HCT116 (cell line): ENCODE results near the gene MSH6. TPM values are rescaled to one million over a fixed set of nuclear protein-coding genes. Genes with fewer than 3 reads are reported as not detected.

Experiments used
- ATAC-seq: fragments of 200-7000 bp; cut with Tn5 transposase; 2 replicates; pipeline ENCODE4 v1.9.1; 2020; ENCODE audit warnings: mild to moderate bottlenecking, moderate library complexity
- BruUV-seq: library from RNA; stranded (reverse); fragments of 400-500 nt; replicated peaks from 2 replicates; lab custom pipeline; 2021; lab: Mats Ljungman, UMichigan
- CTCF ChIA-PET: fragments of 300-600 bp; sonication (Branson Sonifier 250); formaldehyde crosslinking; loops from one replicate; lab custom pipeline; 2021; ENCODE audit warnings: antibody characterized with exemption; lab: Charles Lee
- POLR2A ChIA-PET: fragments of 300-600, 350-600 bp; sonication (Branson Sonifier 250); formaldehyde crosslinking; loops from one replicate; lab custom pipeline; 2021; ENCODE audit warnings: antibody characterized with exemption; lab: Charles Lee
- RAD21 ChIA-PET, 2 experiments: fragments of 300-600 bp; sonication (Branson Sonifier 250); formaldehyde crosslinking; loops; one replicate each; lab custom pipeline; 2023; ENCODE audit warnings: low total read pairs in 2 of 2; ENCODE audit not compliant: uncharacterized antibody in 2 of 2, unreplicated experiment in 2 of 2, low non-redundant PET in 1 of 2; lab: Charles Lee
- DNase-seq: peaks from one replicate; pipeline ENCODE4 v3.0.0-alpha.2; 2010; ENCODE audit warnings: low read depth, low spot score
- H2AFZ ChIP-seq: fragments of 200-600 bp; shearing (Covaris generic), sonication (generic); 2 replicates; pipeline ENCODE4 v1.6.1; 2017; ENCODE audit warnings: low read depth, mixed run types, mixed read lengths, antibody characterized with exemption, low read length; ENCODE audit not compliant: poor library complexity, severe bottlenecking
- H3K27ac ChIP-seq: 2 replicates; pipeline ENCODE4 v1.5.1; 2012; ENCODE audit warnings: low read depth, low read length
- H3K27me3 ChIP-seq: fragments of 200-600 bp; sonication (generic); 2 replicates; pipeline ENCODE4 v1.6.1; 2016; ENCODE audit warnings: mixed run types, low read length, mixed read lengths; ENCODE audit not compliant: insufficient read depth
- H3K36me3 ChIP-seq, 2 experiments: fragments of 200-500 bp in 1 of 2; fragments of 200-600 bp in 1 of 2; sonication (Bioruptor generic) in 1 of 2; sonication (generic) in 1 of 2; 2 replicates each; pipeline versions ENCODE4 v1.5.1 to v1.6.1; 2014 to 2016; ENCODE audit warnings: low read length in 2 of 2, inconsistent platforms in 1 of 2, mixed read lengths in 1 of 2, mixed run types in 1 of 2; ENCODE audit not compliant: insufficient read depth in 2 of 2, control insufficient read depth in 1 of 2
- H3K4me1 ChIP-seq, 2 experiments: fragments of 200-600 bp in 1 of 2; sonication (generic) in 1 of 2; 2 replicates each; pipeline versions ENCODE4 v1.5.1 to v1.6.1; 2012 to 2017; ENCODE audit warnings: low read length in 2 of 2, inconsistent platforms in 1 of 2, mild to moderate bottlenecking in 1 of 2, mixed read lengths in 1 of 2, mixed run types in 1 of 2, moderate library complexity in 1 of 2; ENCODE audit not compliant: insufficient read depth in 2 of 2, control insufficient read depth in 1 of 2
- H3K4me2 ChIP-seq: fragments of 200-600 bp; sonication (generic); 2 replicates; pipeline ENCODE4 v1.6.1; 2017; ENCODE audit warnings: mixed run types, low read length, mixed read lengths
- H3K4me3 ChIP-seq, 2 experiments: fragments of 200-600 bp in 1 of 2; sonication (generic) in 1 of 2; replicated peaks in 1 of 2; 2 replicates each; pipeline ENCODE4 v1.5.1; 2011 to 2016; ENCODE audit warnings: low read length in 2 of 2, control low read depth in 1 of 2, low read depth in 1 of 2, mild to moderate bottlenecking in 1 of 2, mixed read lengths in 1 of 2, mixed run types in 1 of 2
- H3K79me2 ChIP-seq: fragments of 200-600 bp; sonication (generic); 2 replicates; pipeline ENCODE4 v1.6.1; 2017; ENCODE audit warnings: mild to moderate bottlenecking, mixed run types, low read length, moderate library complexity, mixed read lengths; ENCODE audit not compliant: insufficient read depth
- H3K9ac ChIP-seq: fragments of 200-600 bp; sonication (generic); 2 replicates; pipeline ENCODE4 v1.6.1; 2016; ENCODE audit warnings: low read length, mixed read lengths
- H3K9me2 ChIP-seq: fragments of 200-600 bp; sonication (generic), shearing (Covaris generic); 2 replicates; pipeline ENCODE4 v1.6.1; 2017; ENCODE audit warnings: mixed run types, mild to moderate bottlenecking, moderate library complexity; ENCODE audit not compliant: insufficient read depth
- H3K9me3 ChIP-seq, 2 experiments: fragments of 200-500 bp in 1 of 2; fragments of 200-600 bp in 1 of 2; sonication (Bioruptor generic) in 1 of 2; sonication (generic) in 1 of 2; 2 replicates each; pipeline ENCODE4 v1.6.1; 2014 to 2017; ENCODE audit warnings: low read length in 2 of 2, mixed read lengths in 2 of 2, inconsistent platforms in 1 of 2, low read depth in 1 of 2, mild to moderate bottlenecking in 1 of 2, mixed run types in 1 of 2, moderate library complexity in 1 of 2; ENCODE audit not compliant: control insufficient read depth in 1 of 2, insufficient read depth in 1 of 2
- H4K20me1 ChIP-seq: fragments of 200-600 bp; sonication (generic), shearing (Covaris generic); 2 replicates; pipeline ENCODE4 v1.6.1; 2017; ENCODE audit warnings: mixed run types, mild to moderate bottlenecking, moderate library complexity; ENCODE audit not compliant: insufficient read depth
- ATF3 ChIP-seq: IDR thresholded peaks from 2 replicates; pipeline ENCODE4 v1.6.1; 2012
- CEBPB ChIP-seq: IDR thresholded peaks from 2 replicates; pipeline ENCODE4 v1.6.1; 2012; ENCODE audit warnings: low read depth
- EGR1 ChIP-seq: IDR thresholded peaks from 2 replicates; pipeline ENCODE4 v1.6.1; 2012; ENCODE audit warnings: low read depth
- ELF1 ChIP-seq: IDR thresholded peaks from 2 replicates; pipeline ENCODE4 v1.6.1; 2012; ENCODE audit warnings: low read depth, borderline replicate concordance
- EZH2phosphoT487 ChIP-seq: fragments of 200-600 bp; IDR thresholded peaks from 2 replicates; pipeline ENCODE4 v1.6.1; 2018; ENCODE audit warnings: antibody characterized with exemption, borderline replicate concordance
- FOSL1 ChIP-seq: IDR thresholded peaks from 2 replicates; pipeline ENCODE4 v1.6.1; 2012; ENCODE audit warnings: low read depth
- JUND ChIP-seq: IDR thresholded peaks from 2 replicates; pipeline ENCODE4 v1.6.1; 2012
- POLR2AphosphoS5 ChIP-seq: IDR thresholded peaks from 2 replicates; pipeline ENCODE4 v1.6.1; 2011; ENCODE audit warnings: mild to moderate bottlenecking, low read depth, low read length, moderate library complexity
- RAD21 ChIP-seq: IDR thresholded peaks from 2 replicates; pipeline ENCODE4 v1.6.1; 2012; ENCODE audit warnings: low read depth, mild to moderate bottlenecking
- REST ChIP-seq: IDR thresholded peaks from 2 replicates; pipeline ENCODE4 v1.6.1; 2012; ENCODE audit warnings: low read depth
- SIN3A ChIP-seq: IDR thresholded peaks from 2 replicates; pipeline ENCODE4 v1.6.1; 2012; ENCODE audit warnings: low read depth
- TCF7L2 ChIP-seq: IDR thresholded peaks from 2 replicates; pipeline ENCODE4 v1.7.0; 2011; ENCODE audit warnings: borderline replicate concordance, inconsistent platforms; ENCODE audit not compliant: insufficient read depth, insufficient read length; ENCODE audit errors: extremely low read depth
- YY1 ChIP-seq: IDR thresholded peaks from 2 replicates; pipeline ENCODE4 v1.6.1; 2011; ENCODE audit warnings: low read length, low read depth, moderate library complexity, mild to moderate bottlenecking; ENCODE audit not compliant: insufficient replicate concordance; ENCODE audit errors: extremely low read depth
- ZBTB33 ChIP-seq: IDR thresholded peaks from 2 replicates; pipeline ENCODE4 v1.6.1; 2011; ENCODE audit warnings: mild to moderate bottlenecking, low read length, moderate library complexity; ENCODE audit not compliant: insufficient replicate concordance; ENCODE audit errors: extremely low read depth
- ZNF274 ChIP-seq: fragments of 200-500 bp; sonication (Bioruptor generic); IDR thresholded peaks from 2 replicates; pipeline ENCODE4 v1.6.1; 2014; ENCODE audit warnings: mild to moderate bottlenecking, low read depth, low read length, inconsistent platforms
- intact Hi-C: fragments of 100-400 bp; cut with micrococcal nuclease; formaldehyde crosslinking; loops from 2 replicates; pipeline ENCODE4 v1.10.0; 2022
- total RNA-seq: library from RNA; stranded (reverse); gene quantifications from one replicate; pipeline ENCODE4 v1.2.1, GENCODE V29; 2021; ENCODE audit not compliant: unreplicated experiment

The MSH6 gene
- total RNA-seq, 1 experiment from 2014 or later = 71.2 TPM

DNA sequence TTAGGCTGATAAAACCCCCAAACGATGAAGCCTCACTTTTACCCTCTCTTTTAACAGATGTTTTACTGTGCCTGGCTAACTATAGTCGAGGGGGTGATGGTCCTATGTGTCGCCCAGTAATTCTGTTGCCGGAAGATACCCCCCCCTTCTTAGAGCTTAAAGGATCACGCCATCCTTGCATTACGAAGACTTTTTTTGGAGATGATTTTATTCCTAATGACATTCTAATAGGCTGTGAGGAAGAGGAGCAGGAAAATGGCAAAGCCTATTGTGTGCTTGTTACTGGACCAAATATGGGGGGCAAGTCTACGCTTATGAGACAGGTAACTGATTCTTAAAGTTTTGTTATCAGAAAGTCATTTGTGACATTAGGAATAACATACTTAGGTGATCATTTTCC lies 20.4 kb downstream of the MSH6 start:
- Histone ChIP-seq H3K27me3 (no peaks in the 10 kb centered on the region), H3K4me2 (no peak overlapping the region), H3K9ac (no peak overlapping the region), H3K4me1 (no peaks in the 10 kb centered on the region), H3K79me2 (peaks cover 69% of the 10 kb centered on the region), H4K20me1 (no peaks in the 10 kb centered on the region; the same call in 1 of the 2 replicates), H3K36me3 (peaks cover 85 to 88% of the 10 kb centered on the region in 2 experiments), H3K9me2 (no peaks in the 10 kb centered on the region), H3K4me3 (no peak overlapping the region), H3K9me3 (no peaks in the 10 kb centered on the region), H3K27ac (no peak overlapping the region), H2AFZ (no peak overlapping the region)
- BruUV-seq = no TSS peak
- ChIA-PET POLR2A (no interaction called here), RAD21 (no interaction called here), CTCF (no interaction called here)
- no peak for TF ChIP-seq EGR1
- no peak for TF ChIP-seq EZH2phosphoT487
- TF ChIP-seq ZNF274 = no peak
- TF ChIP-seq ZBTB33 = no peak
- no peak for TF ChIP-seq JUND
- no peak for TF ChIP-seq REST
- TF ChIP-seq YY1 = no peak
- no peak for TF ChIP-seq SIN3A
- no peak for TF ChIP-seq ELF1
- TF ChIP-seq RAD21 = no peak
- TF ChIP-seq CEBPB = no peak
- no peak for TF ChIP-seq POLR2AphosphoS5
- no peak for TF ChIP-seq FOSL1
- TF ChIP-seq TCF7L2 = no peak
- no peak for TF ChIP-seq ATF3
- ATAC-seq (no peak), DNase-seq (no peak)
- intact Hi-C loops = no loop called here
